Suppressor macrophage treated with lipopolysaccharide for 4 hours (primary cell): ENCODE measurements around the gene LRRC55.

Experiments used
- DNase-seq: peaks from one replicate; pipeline ENCODE4 v3.0.0-alpha.2; 2020

Gene LRRC55

DNA sequence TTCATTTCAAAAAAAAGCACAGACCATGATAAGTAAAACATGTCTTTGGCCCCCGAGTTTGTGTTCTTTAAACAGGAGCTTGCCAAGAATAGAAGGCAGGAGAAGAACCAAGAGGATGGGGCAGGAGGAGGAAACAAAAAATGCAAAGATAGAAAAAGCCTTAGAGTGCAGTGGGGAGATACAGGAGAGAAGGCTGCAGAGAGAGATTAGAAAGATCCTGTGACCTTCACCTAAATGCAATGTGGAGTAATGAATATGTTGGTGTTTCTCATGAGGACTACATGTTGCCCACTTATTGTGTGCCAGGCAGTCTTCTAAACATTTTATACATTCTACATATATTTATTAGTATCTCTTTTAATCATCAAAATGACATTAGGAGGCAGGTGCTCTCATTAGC lies 57.6 kb downstream of the LRRC55 start:
- no peak for DNase-seq

DNA sequence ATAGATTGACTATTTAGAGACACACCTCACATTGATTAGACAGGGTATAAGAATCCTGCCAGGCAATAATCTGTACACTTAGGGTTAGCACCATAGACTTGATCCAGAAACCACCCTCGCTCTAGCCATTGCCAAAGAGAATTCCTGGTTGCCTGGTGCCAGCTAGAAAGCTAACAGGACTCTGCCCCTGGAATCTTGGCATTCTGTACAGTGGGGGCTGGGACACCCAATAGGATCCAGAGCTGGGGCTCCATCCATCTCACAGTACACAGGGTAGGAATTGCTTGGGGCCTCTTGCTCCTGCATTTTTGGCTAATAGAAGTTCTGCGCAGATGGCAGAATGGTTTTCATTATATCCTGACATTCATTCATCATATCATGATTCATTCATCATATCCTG lies 58.3 kb downstream of the LRRC55 start:
- no peak for DNase-seq

DNA sequence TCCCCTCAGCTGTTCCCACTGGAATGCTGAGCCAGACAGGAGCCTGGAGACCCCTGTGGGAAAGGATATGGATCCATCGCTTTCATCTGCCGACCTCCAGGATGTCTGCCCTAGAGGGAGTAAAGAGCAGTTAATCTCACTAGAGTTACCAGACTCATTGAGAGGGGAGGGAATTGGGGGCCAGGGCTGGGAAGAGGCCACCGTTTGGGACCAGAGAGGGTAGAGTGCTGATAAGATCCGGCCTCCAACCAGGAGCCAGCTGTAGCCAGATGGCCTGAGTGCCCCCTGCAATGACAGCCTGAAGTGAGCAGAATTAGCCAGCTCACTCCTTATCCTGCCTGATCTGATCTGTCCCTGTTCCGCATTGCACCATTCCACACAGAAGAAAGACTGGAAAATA lies 59.0 kb downstream of the LRRC55 start:
- no peak for DNase-seq
